ENCODE measurements around the gene TRPC4AP.
"Not testable (repeated sequence)": the region's sequence is repeated elsewhere in the genome, so short reads cannot be mapped to it uniquely, and the experiment has no call there.

Gene TRPC4AP

GRCh38 chr20:35055445-35056276 lies 36.9 kb downstream of the TRPC4AP start:
- no peak for DNase-seq (ENCODE audit: low read depth, low spot score)

GRCh38 chr20:35054814-35055213 lies 37.8 kb downstream of the TRPC4AP start:
- no peak for DNase-seq (ENCODE audit: low read depth, low spot score)

- DNase-seq (ENCODE audit: low read depth, low spot score): not testable (repeated sequence)
Measured at GRCh38 chr20:35052616-35053015, 40.0 kb downstream of the TRPC4AP start.

GRCh38 chr20:35049776-35050352 lies 42.7 kb downstream of the TRPC4AP start:
- DNase-seq (ENCODE audit: low read depth, low spot score): no peak

GRCh38 chr20:35048739-35049138 lies 43.9 kb downstream of the TRPC4AP start:
- no peak for DNase-seq (ENCODE audit: low read depth, low spot score)

GRCh38 chr20:35042268-35042667 lies 50.3 kb downstream of the TRPC4AP start:
- no peak for DNase-seq (ENCODE audit: low read depth, low spot score)

- no peak for DNase-seq (ENCODE audit: low read depth, low spot score)
Measured at GRCh38 chr20:35040646-35041045, 52.0 kb downstream of the TRPC4AP start.

GRCh38 chr20:35039846-35040489 lies 52.6 kb downstream of the TRPC4AP start:
- no peak for DNase-seq (ENCODE audit: low read depth, low spot score)

- no peak for DNase-seq (ENCODE audit: low read depth, low spot score)
Measured at GRCh38 chr20:35039146-35039545, 53.5 kb downstream of the TRPC4AP start.

- no peak for DNase-seq (ENCODE audit: low read depth, low spot score)
Measured at GRCh38 chr20:35034145-35034544, 58.5 kb downstream of the TRPC4AP start.

- no peak for DNase-seq (ENCODE audit: low read depth, low spot score)
Measured at GRCh38 chr20:35030136-35030535, 62.5 kb downstream of the TRPC4AP start.

GRCh38 chr20:35027301-35027700 lies 65.3 kb downstream of the TRPC4AP start:
- no peak for DNase-seq (ENCODE audit: low read depth, low spot score)

- DNase-seq (ENCODE audit: low read depth, low spot score): no peak
Measured at GRCh38 chr20:35025116-35025515, 67.5 kb downstream of the TRPC4AP start.

GRCh38 chr20:35023624-35024023 lies 69.0 kb downstream of the TRPC4AP start:
- DNase-seq (ENCODE audit: low read depth, low spot score): no peak

- no peak for DNase-seq (ENCODE audit: low read depth, low spot score)
Measured at GRCh38 chr20:35021831-35022230, 70.8 kb downstream of the TRPC4AP start.

GRCh38 chr20:35021063-35021462 lies 71.5 kb downstream of the TRPC4AP start:
- DNase-seq (ENCODE audit: low read depth, low spot score): no peak

GRCh38 chr20:35020108-35020928 lies 72.3 kb downstream of the TRPC4AP start:
- DNase-seq (ENCODE audit: low read depth, low spot score): no peak

- DNase-seq (ENCODE audit: low read depth, low spot score): no peak
Measured at GRCh38 chr20:35018590-35019371, 73.8 kb downstream of the TRPC4AP start.

- no peak for DNase-seq (ENCODE audit: low read depth, low spot score)
Measured at GRCh38 chr20:35017099-35017835, 75.3 kb downstream of the TRPC4AP start.

GRCh38 chr20:35015863-35016193 lies 76.8 kb downstream of the TRPC4AP start:
- DNase-seq (ENCODE audit: low read depth, low spot score): no peak

GRCh38 chr20:35014537-35014936 lies 78.1 kb downstream of the TRPC4AP start:
- no peak for DNase-seq (ENCODE audit: low read depth, low spot score)
